CD4-positive, alpha-beta T cell treated with Interleukin-6 at 100 ng/mL for 8 hours (primary cell): ENCODE data around the gene SIGLEC1.

Experiments used
- DNase-seq: peaks from one replicate; pipeline ENCODE4 v3.0.0-alpha.2; 2020; ENCODE audit warnings: mixed read lengths, low spot score

SIGLEC1 gene

GRCh38 chr20:3728876-3729275 lies 16.5 kb upstream of the SIGLEC1 start:
- no peak for DNase-seq

- DNase-seq, result no peak
Observed at GRCh38 chr20:3728354-3728753, 16.0 kb upstream of the SIGLEC1 start.

GRCh38 chr20:3727401-3728021 lies 15.1 kb upstream of the SIGLEC1 start:
- no peak for DNase-seq

GRCh38 chr20:3724356-3724755 lies 12.0 kb upstream of the SIGLEC1 start:
- no peak for DNase-seq

- DNase-seq, result no peak
Observed at GRCh38 chr20:3723284-3723683, 10.9 kb upstream of the SIGLEC1 start.

GRCh38 chr20:3721912-3722311 lies 9.5 kb upstream of the SIGLEC1 start:
- DNase-seq, result no peak

- DNase-seq, result no peak
Observed at GRCh38 chr20:3720626-3721025, 8.2 kb upstream of the SIGLEC1 start.

GRCh38 chr20:3720068-3720467 lies 7.7 kb upstream of the SIGLEC1 start:
- DNase-seq, result no peak

GRCh38 chr20:3719046-3719445 lies 6.6 kb upstream of the SIGLEC1 start:
- DNase-seq, result no peak

- no peak for DNase-seq
Observed at GRCh38 chr20:3716195-3716834, 3.9 kb upstream of the SIGLEC1 start.

GRCh38 chr20:3714092-3714491 lies 1.7 kb upstream of the SIGLEC1 start:
- no peak for DNase-seq

GRCh38 chr20:3711484-3711941 lies 887 bp downstream of the SIGLEC1 start:
- DNase-seq, result no peak

- DNase-seq, result peak; percentile 52
Observed at GRCh38 chr20:3710703-3711483, 1.5 kb downstream of the SIGLEC1 start.

GRCh38 chr20:3710011-3710466 lies 2.4 kb downstream of the SIGLEC1 start:
- no peak for DNase-seq

- no peak for DNase-seq
Observed at GRCh38 chr20:3707508-3707899, 4.9 kb downstream of the SIGLEC1 start.

GRCh38 chr20:3706774-3707507 lies 5.5 kb downstream of the SIGLEC1 start:
- no peak for DNase-seq

GRCh38 chr20:3705970-3706739 lies 6.2 kb downstream of the SIGLEC1 start:
- no peak for DNase-seq

GRCh38 chr20:3705491-3705969 lies 6.9 kb downstream of the SIGLEC1 start:
- no peak for DNase-seq

- DNase-seq, result no peak
Observed at GRCh38 chr20:3704087-3704486, 8.3 kb downstream of the SIGLEC1 start.

- DNase-seq, result no peak
Observed at GRCh38 chr20:3702611-3703391, 9.6 kb downstream of the SIGLEC1 start.
